HG02884 (cell line): ENCODE data around the gene BUB3.

ENCODE experiments used
- ATAC-seq: cut with Tn5 transposase; IDR thresholded peaks from one replicate; pipeline ENCODE4 v1.9.1; 2021; ENCODE audit warnings: mild to moderate bottlenecking, moderate library complexity; ENCODE audit not compliant: unreplicated experiment

The BUB3 gene

DNA sequence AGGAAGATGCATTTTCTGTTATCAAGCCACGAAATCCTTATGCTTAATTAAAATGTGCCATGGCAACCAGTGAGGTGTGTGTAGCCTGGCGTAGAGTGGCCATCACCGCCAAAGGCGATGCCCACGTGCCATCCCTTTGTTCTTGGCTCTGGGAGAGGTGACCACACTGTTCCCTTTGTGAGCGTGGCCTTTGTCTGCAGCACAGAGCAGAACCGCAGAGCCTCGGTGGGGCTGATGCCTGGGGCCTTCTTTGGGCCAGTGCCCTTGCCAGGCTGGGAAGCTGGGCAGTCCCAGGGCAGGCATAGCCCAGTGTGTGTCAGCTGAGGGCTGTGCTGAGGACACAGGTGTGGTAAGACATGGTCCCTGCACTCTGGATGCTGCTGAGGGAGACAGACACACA lies 48.3 kb downstream of the BUB3 start:
- ATAC-seq: no peak

DNA sequence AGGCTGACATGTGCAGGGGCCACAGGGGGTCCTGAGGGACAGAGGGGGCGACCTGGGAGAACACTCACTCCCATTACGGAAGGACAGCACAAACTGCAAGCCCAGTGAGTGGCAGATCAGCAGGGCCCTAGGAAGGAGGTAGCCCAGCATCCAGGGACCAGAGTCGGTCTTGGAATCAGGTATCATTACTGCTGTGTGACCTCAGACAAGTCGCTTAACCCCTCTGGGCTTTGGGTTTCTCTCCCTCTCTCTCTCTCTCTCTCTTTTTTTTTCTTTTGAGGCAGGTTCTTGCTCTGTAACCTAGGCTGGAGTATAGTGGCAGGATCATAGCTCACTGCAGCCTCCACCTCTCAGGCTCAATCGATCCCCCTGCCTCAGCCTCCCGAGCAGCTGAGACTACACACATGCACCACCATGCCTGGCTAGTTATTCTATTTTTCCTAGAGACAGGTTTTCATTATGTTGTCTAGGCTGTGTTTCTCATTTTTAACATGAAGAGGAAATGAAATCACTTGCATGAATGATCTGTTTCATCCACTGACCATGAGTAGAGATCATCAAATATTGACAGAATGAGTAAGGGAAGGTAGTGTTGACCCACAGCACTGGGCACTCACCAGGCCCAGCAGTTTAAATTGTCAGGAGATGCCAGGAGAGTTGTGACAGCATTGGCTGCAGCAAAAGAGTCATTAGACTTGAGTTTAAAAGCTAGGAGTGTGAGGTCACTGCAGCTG lies 49.4 kb downstream of the BUB3 start:
- ATAC-seq: no peak

DNA sequence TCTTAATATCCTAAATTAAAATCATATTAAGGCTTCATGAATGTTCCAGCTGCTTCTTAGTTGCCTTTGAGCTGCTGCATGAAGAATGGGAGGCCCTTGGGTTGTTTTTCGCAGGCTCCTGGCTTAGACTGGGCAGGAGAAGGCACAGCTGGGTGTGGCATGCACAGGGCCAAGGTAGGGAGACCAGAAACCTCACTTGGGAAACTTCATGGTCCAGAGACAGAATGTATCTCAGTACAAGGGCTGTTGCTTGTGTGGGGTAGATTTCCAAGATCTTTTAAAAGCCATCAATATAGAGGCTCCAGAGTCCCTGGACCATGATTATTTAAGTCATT lies 49.9 kb downstream of the BUB3 start:
- no peak for ATAC-seq

DNA sequence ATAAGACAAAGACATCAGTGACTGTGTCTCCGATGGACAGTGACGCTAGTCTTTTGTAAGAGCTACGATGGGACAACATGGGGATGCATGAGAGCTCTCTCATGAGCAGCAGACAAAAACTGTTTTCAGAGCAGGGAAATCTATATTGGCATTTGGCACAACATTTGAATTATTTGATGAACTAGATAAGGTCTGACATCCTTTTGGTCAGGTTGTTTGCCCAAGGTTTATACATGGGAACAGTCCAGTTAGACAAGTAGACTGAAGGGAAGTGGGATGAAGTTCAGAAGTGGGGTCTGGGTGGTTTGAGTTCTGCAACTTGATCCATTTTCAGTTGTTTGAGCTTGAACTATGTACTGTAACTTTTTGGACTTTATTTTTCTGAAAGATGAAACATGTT lies 50.8 kb downstream of the BUB3 start:
- ATAC-seq: no peak

DNA sequence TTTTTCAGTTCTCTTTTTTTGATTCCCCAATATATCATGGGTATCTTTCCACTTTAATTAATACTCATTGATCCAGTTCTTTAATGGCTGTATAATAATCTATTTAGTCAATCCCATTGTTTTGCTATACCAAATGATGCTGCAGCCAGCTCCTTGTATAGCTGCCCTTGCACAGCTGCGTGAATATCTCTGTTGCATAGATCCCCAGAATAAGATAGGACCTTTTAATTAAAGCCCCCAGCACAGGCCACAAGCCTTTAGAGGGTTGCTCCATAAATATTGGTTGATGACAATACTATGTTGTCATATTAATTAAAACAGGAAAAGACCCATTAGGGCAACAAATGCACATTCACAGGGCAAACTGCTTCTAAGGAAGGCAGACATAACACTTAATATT lies 57.9 kb downstream of the BUB3 start:
- no peak for ATAC-seq

DNA sequence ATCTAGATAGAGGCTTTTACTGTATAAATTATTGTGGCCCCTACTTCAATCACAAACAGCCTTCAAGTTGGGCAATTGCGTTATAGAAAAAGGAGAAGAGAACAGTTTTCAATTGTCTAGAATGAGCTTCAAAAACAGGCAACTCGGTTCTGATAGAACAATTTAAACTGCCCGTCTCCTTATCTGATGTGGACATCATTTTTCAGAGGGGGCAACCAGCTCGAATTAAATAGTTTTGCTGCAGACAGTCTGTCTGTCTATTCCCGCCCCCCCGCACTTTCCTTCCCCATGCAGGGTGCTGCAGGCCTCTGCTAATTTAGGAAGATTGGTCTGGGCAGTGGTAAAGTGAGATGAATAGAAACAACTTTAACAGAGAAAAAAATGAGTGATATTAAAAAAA lies 58.4 kb downstream of the BUB3 start:
- ATAC-seq: no peak

DNA sequence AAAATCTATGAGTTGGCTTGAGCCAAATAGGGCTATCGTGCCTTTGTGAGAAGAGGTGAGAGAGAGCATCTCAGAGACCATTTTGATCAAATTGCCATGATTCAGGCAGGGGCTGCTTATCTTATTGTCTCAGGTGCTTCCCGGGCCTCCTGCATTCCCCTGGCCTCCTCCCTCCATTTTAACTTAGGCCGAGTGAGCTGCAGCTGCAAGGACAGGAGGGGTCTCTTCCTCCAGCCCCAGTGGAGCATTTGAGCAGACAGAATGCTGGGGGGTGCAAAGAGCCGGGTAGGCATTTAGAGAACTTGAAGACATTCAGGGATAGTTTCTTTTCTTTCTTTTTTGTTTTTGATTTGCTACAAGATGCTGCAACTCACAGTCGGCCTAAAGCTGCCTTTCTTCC lies 59.0 kb downstream of the BUB3 start:
- no peak for ATAC-seq
